Lung (tissue), 12 donors: ENCODE measurements around the gene SMARCE1. TPM values are rescaled to one million over a fixed set of nuclear protein-coding genes. Genes with fewer than 3 reads are reported as not detected.

Experiments used
- ATAC-seq: fragments of 200-7000 bp; cut with Tn5 transposase; one replicate; pipeline ENCODE4 v1.9.1; 2020; ENCODE audit warnings: moderate number of reproducible peaks; ENCODE audit not compliant: insufficient read depth, low FRiP score
- DNase-seq, 3 donors: peaks; one replicate each; pipeline ENCODE4 v3.0.0-alpha.2; 2013 to 2017
- H3K27ac ChIP-seq, 2 donors: one replicate each; pipeline ENCODE4 v1.5.1; 2013; ENCODE audit warnings: mild to moderate bottlenecking in 2 of 2, moderate library complexity in 2 of 2, control low read depth in 1 of 2, inconsistent platforms in 1 of 2, low read depth in 1 of 2, low read length in 1 of 2
- H3K27me3 ChIP-seq, 3 donors: one replicate each; pipeline ENCODE4 v1.5.1; 2013; ENCODE audit warnings: low read length in 2 of 3; ENCODE audit not compliant: control insufficient read depth in 3 of 3, insufficient read depth in 3 of 3
- H3K36me3 ChIP-seq, 4 donors: one replicate each; pipeline ENCODE4 v1.5.1; 2013; ENCODE audit warnings: low read length in 4 of 4, mild to moderate bottlenecking in 1 of 4, moderate library complexity in 1 of 4; ENCODE audit not compliant: control insufficient read depth in 4 of 4, insufficient read depth in 4 of 4
- H3K4me1 ChIP-seq, 5 donors: one replicate each; pipeline ENCODE4 v1.5.1; 2013; ENCODE audit warnings: low read length in 5 of 5, mild to moderate bottlenecking in 2 of 5, moderate library complexity in 1 of 5; ENCODE audit not compliant: control insufficient read depth in 5 of 5, insufficient read depth in 5 of 5
- H3K4me3 ChIP-seq: one replicate; pipeline ENCODE4 v1.5.1; 2013; ENCODE audit warnings: mild to moderate bottlenecking, control low read depth, moderate library complexity
- H3K9ac ChIP-seq, 2 donors: one replicate each; pipeline ENCODE4 v1.5.1; 2013; ENCODE audit warnings: low read length in 2 of 2, control low read depth in 1 of 2; ENCODE audit not compliant: insufficient read depth in 1 of 2
- H3K9me3 ChIP-seq, 4 donors: one replicate each; pipeline ENCODE4 v1.5.1; 2013; ENCODE audit warnings: low read length in 3 of 4, mild to moderate bottlenecking in 1 of 4, moderate library complexity in 1 of 4; ENCODE audit not compliant: control insufficient read depth in 4 of 4, insufficient read depth in 3 of 4
- CTCF ChIP-seq: IDR thresholded peaks from 2 replicates; pipeline ENCODE4 v1.5.1; 2012; ENCODE audit warnings: mild to moderate bottlenecking; ENCODE audit errors: control extremely low read depth, extremely low read depth
- WGBS, 2 donors: extraction: QIAGEN DNeasy Blood & Tissue Kit; methylation state at CpG; one replicate each; pipeline ENCODE4 v1.1.7; 2013; 5-methylcytosine and 5-hydroxymethylcytosine counted together
- polyA plus RNA-seq, 2 donors: library from polyadenylated mRNA; stranded (reverse); fragments of 200-250 nt; gene quantifications; one replicate each; pipeline ENCODE4 v1.2.1, GENCODE V29; 2013
- total RNA-seq, 2 donors: library from RNA; depleted of rRNA in 1 of 2; stranded (reverse); fragments of >200 nt in 1 of 2; gene quantifications; one replicate each; pipeline ENCODE4 v1.2.1, GENCODE V29; 2014 to 2021
- donor health status: control.
- donor health status: control.
- donor health status: Bipolar disorder and iron deficiency.
- donor health status: healthy.
- donor health status: DM: yes; HTN: yes; CAD: no.

Gene SMARCE1
- total and polyA plus RNA-seq, 4 donors, result 55.2 to 137 (median 67.3) TPM

GRCh38 chr17:40602445-40603443, 44.9 kb downstream of the SMARCE1 start:
- TF ChIP-seq CTCF, result no peak
- DNase-seq (no peak), ATAC-seq (no peak)
- Histone ChIP-seq H3K4me3 (no peak overlapping the region), H3K27me3 (no peaks in the 10 kb centered on the region), H3K36me3 (no peaks in the 10 kb centered on the region), H3K9me3 (no peaks in the 10 kb centered on the region), H3K9ac (no peak overlapping the region), H3K27ac (no peak overlapping the region), H3K4me1 (peaks cover 0 to 11% (median 0%) of the 10 kb centered on the region in 5 donors)
- 89 to 96% methylated on average over 22 of the region's 22 CpGs for WGBS, 2 donors

GRCh38 chr17:40600486-40601046, 47.1 kb downstream of the SMARCE1 start:
- Histone ChIP-seq H3K27me3 (no peaks in the 10 kb centered on the region), H3K27ac (no peak overlapping the region), H3K9ac (no peak overlapping the region), H3K36me3 (no peaks in the 10 kb centered on the region), H3K4me1 (no peaks in the 10 kb centered on the region), H3K9me3 (no peaks in the 10 kb centered on the region), H3K4me3 (no peak overlapping the region)
- TF ChIP-seq CTCF, result no peak
- WGBS, 2 donors, result 81 to 87% methylated on average over 8 of the region's 8 CpGs
- no peak for ATAC-seq
- DNase-seq, result no peak

- Histone ChIP-seq H3K9me3 (no peaks in the 10 kb centered on the region), H3K27me3 (no peaks in the 10 kb centered on the region), H3K9ac (no peak overlapping the region), H3K27ac (no peak overlapping the region), H3K4me1 (no peaks in the 10 kb centered on the region), H3K4me3 (no peak overlapping the region), H3K36me3 (no peaks in the 10 kb centered on the region)
- no peak for DNase-seq
- no peak for ATAC-seq
- no peak for TF ChIP-seq CTCF
- 76 to 83% methylated on average over 7 of the region's 7 CpGs for WGBS, 2 donors
Measured at GRCh38 chr17:40599468-40599763, 48.2 kb downstream of the SMARCE1 start.
